ENCODE measurements around the gene CASTOR2. TPM values are rescaled to one million over a fixed set of nuclear protein-coding genes. Genes with fewer than 3 reads are reported as not detected.

The CASTOR2 gene
- total RNA-seq (2022; extraction: Qiagen RNA extraction), result 2.6 to 7.3 TPM (median 6.3 TPM) in 5 replicates

DNA sequence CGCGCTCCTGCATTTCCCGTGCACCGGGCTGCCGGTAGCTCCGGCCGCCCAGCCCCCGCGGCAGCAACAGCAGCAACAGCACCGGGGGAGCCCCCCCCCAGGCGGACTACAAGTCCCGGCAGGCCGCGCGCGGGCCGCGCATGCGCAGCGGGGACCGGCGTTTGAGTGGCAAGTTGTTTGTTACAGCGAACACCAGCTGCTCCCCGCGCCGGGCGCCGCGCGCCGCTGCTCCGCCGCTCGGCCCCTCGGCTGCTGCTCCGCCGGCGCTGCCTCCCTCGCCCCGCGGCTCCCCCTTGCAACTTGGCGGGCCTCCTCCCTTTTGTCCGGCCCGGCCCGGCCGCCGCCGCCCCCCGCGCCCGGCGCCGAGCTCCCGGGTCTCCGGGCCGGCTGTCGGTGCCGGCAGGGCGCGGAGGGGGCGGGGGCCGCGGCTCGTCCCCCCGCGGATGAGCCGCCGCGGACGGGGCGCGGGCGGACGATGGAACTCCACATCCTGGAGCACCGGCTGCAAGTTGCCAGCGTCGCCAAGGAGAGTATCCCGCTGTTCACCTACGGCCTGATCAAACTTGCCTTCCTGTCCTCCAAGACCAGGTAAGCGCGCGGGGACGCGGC lies at the start of gene CASTOR2:
TSS of gene CASTOR2 (plus strand) at position 195 of the 609 bp plus-strand sequence. CDS start at position 476, 281 bp downstream.

Other genes with a start within 250 kb of the CASTOR2 start
- gene NCF1, start 190.7 kb upstream of the CASTOR2 start, total RNA-seq (2022; extraction: Qiagen RNA extraction), result 0.11 to 0.43 TPM (median 0.21 TPM) in 5 replicates
- 3.6 to 6.5 TPM (median 5.3 TPM) in 5 replicates for gene GTF2IRD2, start 113.1 kb upstream of the CASTOR2 start, total RNA-seq (2022; extraction: Qiagen RNA extraction)
- 56.6 to 65.2 TPM (median 61.0 TPM) in 5 replicates for gene RCC1L, start 109.1 kb downstream of the CASTOR2 start, total RNA-seq (2022; extraction: Qiagen RNA extraction)
- gene GTF2IRD2B, start 127.9 kb downstream of the CASTOR2 start, total RNA-seq (2022; extraction: Qiagen RNA extraction), result 7.9 to 12.5 TPM (median 9.1 TPM) in 5 replicates